Medulla oblongata (tissue), 1 donor: ENCODE data around the gene UBR3.

ENCODE experiments used
- DNase-seq: peaks from one replicate; pipeline ENCODE4 v3.0.0-alpha.2; 2015; ENCODE audit errors: extremely low spot score

UBR3 gene

DNA sequence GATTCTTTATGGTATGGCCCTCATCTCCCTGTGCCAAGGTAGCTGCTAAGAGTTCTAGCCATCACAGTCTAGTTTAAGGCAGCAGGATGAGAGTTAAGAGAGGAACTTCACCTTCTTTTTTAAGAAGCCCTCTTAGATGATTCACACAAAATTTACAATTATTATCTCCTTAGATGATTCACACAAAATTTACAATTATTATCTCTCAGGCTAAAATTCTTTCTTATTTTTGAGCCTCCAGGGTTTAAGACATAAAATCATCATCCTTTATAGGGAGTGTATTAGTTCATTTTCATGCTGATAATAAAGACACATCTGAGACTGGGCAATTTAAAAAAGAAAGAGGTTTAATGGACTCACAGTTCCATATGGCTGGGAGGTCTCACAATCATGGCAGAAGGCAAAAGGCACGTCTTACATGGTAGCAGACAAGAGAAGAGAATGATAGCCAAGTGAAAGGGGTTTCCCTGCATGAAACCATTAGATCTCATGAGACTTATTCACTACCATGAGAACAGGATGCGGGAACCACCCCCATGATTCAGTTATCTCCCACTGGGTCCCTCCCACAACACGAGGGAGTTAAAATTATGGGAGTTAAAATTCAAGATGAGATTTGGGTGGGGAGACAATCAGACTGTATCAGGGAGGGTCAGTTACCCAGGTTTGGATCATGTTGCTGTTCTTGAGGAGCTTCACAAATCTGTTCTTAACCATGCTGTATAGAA, 217.7 kb downstream of the UBR3 start:
- DNase-seq: no peak

GRCh38 chr2:170047331-170048065, 220.2 kb downstream of the UBR3 start:
- DNase-seq: no peak

DNA sequence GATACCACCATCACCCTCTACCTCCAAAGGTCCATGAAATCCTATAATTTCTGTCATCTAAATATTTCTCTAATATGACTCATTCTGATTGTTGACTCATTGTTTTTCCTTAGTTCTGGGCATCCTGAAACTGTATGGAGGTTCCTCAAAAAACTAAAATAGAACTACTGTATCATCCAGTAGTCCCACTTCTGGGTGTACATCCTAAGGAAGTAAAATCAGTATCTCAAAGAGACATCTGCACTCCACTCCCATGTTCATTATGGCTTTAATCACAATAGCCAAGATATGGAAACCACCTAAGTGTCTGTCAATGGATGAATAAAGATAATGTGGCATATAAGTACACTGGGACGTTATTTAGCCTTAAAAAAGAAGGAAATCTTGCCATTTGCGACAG, 224.9 kb downstream of the UBR3 start:
- DNase-seq: no peak

DNA sequence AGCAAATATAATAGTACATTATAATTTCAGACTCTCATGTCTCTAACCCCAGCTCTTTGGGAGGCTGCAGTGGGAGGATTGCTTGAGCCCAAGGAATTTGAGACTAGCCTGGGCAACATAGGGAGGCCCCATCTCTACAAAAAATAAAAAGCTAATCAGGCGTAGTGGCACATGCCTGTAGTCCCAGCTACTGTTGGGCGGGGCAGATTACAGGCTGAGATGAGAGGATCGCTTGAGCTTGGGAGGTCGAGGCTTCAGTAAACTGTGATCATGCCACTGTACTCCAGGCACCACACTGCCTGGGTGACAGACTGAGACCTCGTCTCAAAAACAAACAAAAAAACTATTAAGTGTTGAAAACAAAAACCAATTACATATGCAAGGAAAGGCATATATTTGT, 227.7 kb downstream of the UBR3 start:
- no peak for DNase-seq

DNA sequence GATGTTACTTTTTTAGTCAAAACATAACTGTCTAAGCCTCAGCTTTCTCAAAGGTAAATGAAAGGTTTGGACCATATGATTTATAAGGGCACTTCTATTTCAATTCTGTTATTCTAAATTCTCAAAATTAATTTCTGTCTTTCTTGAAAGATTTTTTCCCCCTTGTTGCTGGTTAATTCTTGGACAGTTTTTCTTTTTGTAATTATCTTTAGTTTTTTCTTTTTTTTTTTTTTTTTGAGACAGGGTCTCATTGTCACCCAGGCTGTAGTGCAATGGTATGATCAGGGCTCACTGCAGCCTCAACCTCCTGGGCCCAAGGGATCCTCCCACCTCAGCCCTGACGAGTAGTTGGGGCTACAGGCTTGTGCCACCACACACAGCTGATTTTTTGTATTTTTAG, 229.6 kb downstream of the UBR3 start:
- DNase-seq: no peak

DNA sequence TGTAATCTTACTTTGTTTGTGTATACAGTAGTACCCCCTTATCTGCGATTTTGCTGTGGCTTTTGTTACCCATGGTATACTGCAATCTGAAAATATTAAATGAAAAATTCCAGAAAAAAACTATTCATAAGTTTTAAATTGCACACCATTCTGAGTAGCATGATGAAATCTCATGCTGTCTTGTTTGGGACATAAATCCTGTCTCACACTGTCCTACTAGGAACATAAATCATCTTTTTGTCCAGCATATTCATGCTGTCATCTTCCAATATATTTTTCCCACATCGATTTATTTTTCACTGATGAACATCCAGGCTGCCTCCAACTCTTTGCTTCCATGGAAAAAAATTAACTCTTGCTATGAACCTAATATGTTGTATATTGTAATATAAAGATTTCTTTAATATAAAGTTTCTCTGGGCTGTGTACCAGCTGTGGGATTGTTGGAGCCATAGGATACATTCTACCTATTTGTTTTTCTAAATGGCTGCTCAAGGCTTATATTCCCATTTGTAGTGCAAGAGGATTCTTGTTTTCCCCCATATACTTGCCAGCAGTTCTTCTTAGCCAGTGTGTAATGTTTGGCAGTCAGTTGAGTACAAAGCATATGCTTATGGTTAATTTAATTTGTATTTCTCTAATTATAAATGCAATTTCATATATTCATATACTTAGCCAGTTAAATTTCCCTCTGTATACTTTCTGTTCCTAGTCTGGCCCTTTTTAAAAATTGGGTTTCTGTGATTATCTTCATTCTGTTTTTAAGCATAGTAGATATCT, 236.4 kb downstream of the UBR3 start:
- no peak for DNase-seq

DNA sequence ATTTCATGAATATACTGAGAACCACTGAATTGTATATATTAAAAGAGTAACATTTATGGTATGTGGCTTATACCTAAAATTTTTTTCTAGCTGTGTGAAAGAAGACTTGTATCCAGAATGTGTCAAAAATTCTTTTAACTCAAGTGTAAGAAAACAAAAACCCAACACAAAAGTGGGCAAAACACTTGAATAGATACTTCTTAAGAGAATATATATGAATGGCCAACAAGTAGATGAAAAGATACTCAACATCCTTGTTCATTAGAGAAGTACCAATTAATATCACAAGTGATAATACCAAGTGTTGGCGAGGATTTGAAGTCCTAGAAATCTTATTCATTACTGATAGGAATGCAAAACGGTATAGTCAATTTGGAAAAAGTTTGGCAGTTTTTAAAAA, 243.5 kb downstream of the UBR3 start:
- DNase-seq: no peak

- DNase-seq: peak; percentile 90
Observed at GRCh38 chr2:170073288-170073687, 246.0 kb downstream of the UBR3 start.

DNA sequence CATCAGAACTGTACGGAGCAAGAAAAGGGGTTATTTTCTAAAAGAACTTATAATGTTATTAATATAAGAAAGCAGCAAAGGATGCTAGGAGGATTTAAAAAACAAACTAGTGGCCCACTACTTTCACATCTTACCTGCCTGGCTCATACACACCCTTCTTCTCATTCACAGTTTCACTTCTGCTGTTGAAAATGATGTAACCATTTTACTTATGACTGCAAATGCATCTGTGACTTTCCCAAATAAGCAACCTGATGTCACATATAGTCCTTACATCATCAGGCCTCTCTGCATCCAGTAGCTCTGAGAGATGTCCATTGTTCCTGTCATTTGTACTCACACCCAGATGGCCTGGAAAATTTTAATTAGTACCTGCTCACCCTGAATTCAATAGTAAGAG, 248.9 kb downstream of the UBR3 start:
- DNase-seq: no peak

DNA sequence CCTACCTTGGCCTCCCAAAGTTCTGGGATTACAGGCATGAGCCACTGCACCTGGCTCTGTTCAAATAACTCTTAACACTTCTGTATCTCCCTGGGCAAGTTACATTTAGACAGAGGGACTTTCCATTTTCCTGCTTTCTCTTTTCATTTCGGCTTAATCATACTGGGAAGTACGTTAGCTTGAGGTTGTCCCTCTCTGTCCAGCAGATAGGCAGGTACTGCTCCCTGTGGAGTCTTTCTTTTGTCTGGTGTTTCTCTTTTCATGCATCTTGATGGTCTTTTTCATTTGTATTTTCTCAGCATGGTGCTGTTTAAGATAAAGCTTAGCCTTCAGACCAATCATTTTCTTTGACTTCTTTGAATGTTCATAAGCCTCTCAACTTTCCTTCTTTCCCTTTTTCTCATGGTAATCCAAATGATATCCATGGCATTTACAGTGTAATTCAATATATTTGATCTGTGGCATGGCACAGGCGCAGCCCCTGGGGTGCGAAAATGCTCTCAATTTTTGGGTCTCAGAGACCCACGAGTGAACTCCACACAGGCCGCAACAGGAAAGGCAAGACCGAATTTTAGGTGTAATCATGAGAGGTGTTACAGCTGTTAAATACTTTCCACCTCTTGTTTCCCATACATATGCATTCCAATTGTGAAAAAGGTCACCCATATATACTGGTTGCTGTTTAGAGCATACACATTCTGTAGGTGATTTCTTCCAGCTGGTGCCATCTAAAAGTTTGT, 250.7 kb downstream of the UBR3 start:
- no peak for DNase-seq

GRCh38 chr2:170084820-170085491, 257.7 kb downstream of the UBR3 start:
- no peak for DNase-seq

- DNase-seq: no peak
Observed at GRCh38 chr2:170086117-170086688, 258.9 kb downstream of the UBR3 start.

GRCh38 chr2:170086751-170087412, 259.6 kb downstream of the UBR3 start:
- DNase-seq: no peak

DNA sequence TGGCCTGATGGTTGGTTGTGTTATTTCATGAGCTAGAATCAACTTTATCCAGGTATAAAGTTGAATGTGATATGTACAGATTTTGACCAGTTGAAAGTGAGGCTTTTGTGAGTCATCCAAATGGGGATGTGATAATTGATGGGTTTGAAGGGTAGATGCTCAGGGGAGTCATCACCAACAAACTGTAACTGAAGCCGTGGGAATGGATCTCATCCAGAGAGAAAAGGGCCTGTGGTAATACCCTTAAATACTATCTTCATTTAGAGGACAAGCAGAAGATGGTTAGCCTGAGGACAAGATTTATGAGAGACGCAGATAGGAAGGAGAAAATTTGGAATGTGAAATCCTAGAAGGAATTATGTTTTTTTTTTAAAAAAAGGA, 260.1 kb downstream of the UBR3 start:
- no peak for DNase-seq

DNA sequence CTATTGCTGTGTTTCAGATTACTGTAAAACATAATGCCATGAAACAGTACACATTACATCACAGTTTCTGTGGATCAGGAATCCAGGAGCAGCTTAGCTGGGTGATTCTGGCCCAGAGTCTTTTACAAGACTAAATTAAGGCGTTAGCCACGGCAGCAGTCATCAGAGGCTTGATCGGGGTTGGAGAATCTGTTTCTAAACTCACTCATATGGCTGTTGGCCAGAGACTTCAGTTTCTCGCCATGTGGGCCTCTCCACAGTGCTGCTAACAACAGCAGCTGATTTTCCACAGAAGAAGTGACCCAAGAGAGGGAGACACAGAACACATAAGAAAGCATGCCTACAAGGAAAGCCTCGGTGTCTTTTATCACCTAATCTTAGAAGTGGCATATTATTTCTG, 261.5 kb downstream of the UBR3 start:
- peak; percentile 16 for DNase-seq

- no peak for DNase-seq
Observed at GRCh38 chr2:170090229-170090628, 263.0 kb downstream of the UBR3 start.

- DNase-seq: no peak
Observed at GRCh38 chr2:170091436-170091835, 264.2 kb downstream of the UBR3 start.

- no peak for DNase-seq
Observed at GRCh38 chr2:170092436-170093060, 265.3 kb downstream of the UBR3 start.

GRCh38 chr2:170095380-170095779, 268.1 kb downstream of the UBR3 start:
- no peak for DNase-seq
